H1 (cell line): Measurements from ENCODE around the gene ASTN2.

Experiments used
- CTCF ChIP-seq, 3 experiments: IDR thresholded peaks; 1 replicate in 2 of 3; 2 replicates in 1 of 3; pipeline versions ENCODE4 v1.5.1 to v1.6.1; 2011; ENCODE audit warnings: low read length in 3 of 3, mild to moderate bottlenecking in 3 of 3, inconsistent platforms in 2 of 3, low read depth in 1 of 3, moderate library complexity in 1 of 3; ENCODE audit not compliant: insufficient read depth in 1 of 3; ENCODE audit errors: control extremely low read depth in 1 of 3
- JUND ChIP-seq: IDR thresholded peaks from 2 replicates; pipeline ENCODE4 v1.6.1; 2011; ENCODE audit warnings: mild to moderate bottlenecking, improper control_type of control experiment, low read length
- MAFK ChIP-seq: IDR thresholded peaks from 2 replicates; pipeline ENCODE4 v1.6.1; 2012; ENCODE audit warnings: low read depth, mild to moderate bottlenecking, improper control_type of control experiment, low read length
- MAX ChIP-seq: IDR thresholded peaks from 2 replicates; pipeline ENCODE4 v1.6.1; 2012; ENCODE audit warnings: inconsistent platforms
- RAD21 ChIP-seq, 2 experiments: IDR thresholded peaks in 1 of 2; conservative IDR thresholded peaks in 1 of 2; 2 replicates each; pipeline ENCODE4 v1.6.1; 2011; ENCODE audit warnings: low read depth in 2 of 2, low read length in 2 of 2, improper control_type of control experiment in 1 of 2, inconsistent platforms in 1 of 2, mild to moderate bottlenecking in 1 of 2, moderate library complexity in 1 of 2
- USF2 ChIP-seq: IDR thresholded peaks from 2 replicates; pipeline ENCODE4 v1.6.1; 2011; ENCODE audit warnings: low read length, improper control_type of control experiment

GRCh38 chr9:117156771-117157535 is 257.9 kb downstream of the ASTN2 start:
- TF ChIP-seq MAX = no peak
- TF ChIP-seq JUND = no peak
- TF ChIP-seq CTCF (IDR thresholded peaks at IDR 0.05; ENCODE audit: control extremely low read depth in 1 of 3, insufficient read depth in 1 of 3, low read depth in 1 of 3, low read length in 3 of 3) = no peak
- TF ChIP-seq MAFK = no peak
- TF ChIP-seq RAD21 (IDR thresholded peaks at IDR 0.05 in 1 of 2, conservative IDR thresholded peaks at IDR 0.05 in 1 of 2; ENCODE audit: low read depth in 2 of 2, low read length in 2 of 2) = no peak
- TF ChIP-seq USF2 = no peak
